DND-41 (cell line): Measurements from ENCODE around the gene GBP1.

Experiments used
- CTCF ChIP-seq: IDR thresholded peaks from 2 replicates; pipeline ENCODE4 v1.5.1; 2012; ENCODE audit warnings: borderline replicate concordance, low read length, moderate library complexity, mild to moderate bottlenecking; ENCODE audit not compliant: poor library complexity, severe bottlenecking; ENCODE audit errors: extremely low read depth
- EZH2 ChIP-seq: IDR thresholded peaks from 3 replicates; pipeline ENCODE4 v1.6.1; 2012; ENCODE audit warnings: borderline replicate concordance, low read depth, mild to moderate bottlenecking, moderate library complexity, low read length, inconsistent platforms; ENCODE audit not compliant: severe bottlenecking

GRCh38 chr1:89069951-89070350 is 4.9 kb upstream of the GBP1 start:
- TF ChIP-seq EZH2, result no peak
- no peak for TF ChIP-seq CTCF
